ENCODE data around the gene RBBP8. TPM values are rescaled to one million over a fixed set of nuclear protein-coding genes. Genes with fewer than 3 reads are reported as not detected.
A peak's percentile ranks its signal among the peaks of the same experiment; 100 is the strongest.

RBBP8 gene
- total RNA-seq, 1 experiment from 2014 or later = 65.2 TPM

- Mint-ChIP-seq H3K9me3 (peaks cover 0 to 2% of the 10 kb centered on the region in 2 experiments; a peak in 1 of 5 replicates), H3K27me3 (ENCODE audit: low read depth) (no peaks in the 10 kb centered on the region; the same call in 1 of the 2 replicates), H3K4me3 (no peak overlapping the region), H3K4me1 (peaks cover 24 to 26% of the 10 kb centered on the region in 2 experiments), H3K36me3 (ENCODE audit: insufficient read depth in 1 of 3, low read depth in 3 of 3) (peaks cover 3 to 5% (median 4%) of the 10 kb centered on the region in 3 experiments; a peak in 6 of 7 replicates), H3K27ac (peak overlapping the region in 1 of 3 experiments; percentile 85; a peak in 2 of 7 replicates)
- H3K14ac ChIP-seq (ENCODE audit: insufficient read depth, low read length) = no peak overlapping the region
- H2BK12ac ChIP-seq (ENCODE audit: insufficient read length, low read depth, low read length) = no peak overlapping the region
- no peak for TF ChIP-seq CTCF (conservative IDR thresholded peaks at IDR 0.05)
- H4K5ac ChIP-seq (ENCODE audit: insufficient read length, low read depth, low read length) = no peak overlapping the region
- peak overlapping the region; percentile 76 for H2BK5ac ChIP-seq (ENCODE audit: insufficient read length, low read length)
- no peak overlapping the region for H4K91ac ChIP-seq (ENCODE audit: insufficient read length, low read depth, low read length)
- no peak overlapping the region for H2AFZ ChIP-seq (ENCODE audit: low read length)
- H3K4ac ChIP-seq (ENCODE audit: low read depth, low read length) = no peak overlapping the region
- H3K79me1 ChIP-seq (ENCODE audit: insufficient read depth, low read depth, low read length, poor library complexity, severe bottlenecking) = no peaks in the 10 kb centered on the region
- no peak overlapping the region for H2AK5ac ChIP-seq (ENCODE audit: insufficient read length, low read length)
- no peak for DNase-seq
- H3K4me1 ChIP-seq (ENCODE audit: insufficient read depth, low read length) = peaks cover 2% of the 10 kb centered on the region; the same call in 1 of the 2 replicates
- WGBS (ENCODE audit: extremely low coverage, insufficient read length, low lambda C conversion rate) = no CpG with 5 or more reads among the region's 5 CpGs
- H3T11ph ChIP-seq (ENCODE audit: low read length) = no peak overlapping the region
- H4K20me1 ChIP-seq (ENCODE audit: control insufficient read depth, insufficient read depth, insufficient read length) = no peaks in the 10 kb centered on the region
- H4K8ac ChIP-seq (replicated peaks; ENCODE audit: insufficient read length, low read depth, low read length) = no peak overlapping the region
- no peak overlapping the region for H3K56ac ChIP-seq (ENCODE audit: insufficient read length, low read depth, low read length)
- no peaks in the 10 kb centered on the region for H3K23me2 ChIP-seq (ENCODE audit: insufficient read length, low read depth, low read length, poor library complexity, severe bottlenecking)
- H3K23ac ChIP-seq (ENCODE audit: insufficient read length, low read depth, low read length) = no peak overlapping the region
- no peaks in the 10 kb centered on the region for H3K9me3 ChIP-seq (ENCODE audit: control insufficient read depth, low read depth, low read length)
- no peak overlapping the region for H2BK15ac ChIP-seq (ENCODE audit: low read depth, low read length)
- no peaks in the 10 kb centered on the region for H3K27me3 ChIP-seq (ENCODE audit: insufficient read depth, low read length)
- H3K9ac ChIP-seq (ENCODE audit: extremely low read depth, insufficient read length, low read length) = no peak overlapping the region
- no peak overlapping the region for H3K4me2 ChIP-seq (ENCODE audit: insufficient read depth, insufficient read length, low read length)
- no peak overlapping the region for H3K18ac ChIP-seq (ENCODE audit: insufficient read length, low read depth, low read length)
- no peak overlapping the region for H2BK120ac ChIP-seq (ENCODE audit: low read depth, low read length, poor library complexity, severe bottlenecking)
- H3K79me2 ChIP-seq (ENCODE audit: insufficient read depth, low read length) = no peaks in the 10 kb centered on the region
- H3K27ac ChIP-seq (ENCODE audit: insufficient read length, low read depth, low read length) = no peak overlapping the region
- no peak overlapping the region for H2BK20ac ChIP-seq (ENCODE audit: low read depth, low read length, poor library complexity, severe bottlenecking)
These were observed 99.9 kb downstream of the RBBP8 start for GRCh38 chr18:23033056-23033455.

All from H9 (cell line).